MM.1S (cell line): ENCODE data around the gene GPHN.

Experiments
- DNase-seq: peaks from one replicate; pipeline ENCODE4 v3.0.0-alpha.2; 2015
- H2AFZ ChIP-seq: fragments of 300-600 bp; sonication (generic); 2 replicates; pipeline ENCODE4 v1.6.0; 2016; ENCODE audit warnings: antibody characterized with exemption, low read length
- H3F3A ChIP-seq: fragments of 300-600 bp; sonication (generic); 2 replicates; pipeline ENCODE4 v1.6.1; 2016; ENCODE audit warnings: mild to moderate bottlenecking, antibody characterized with exemption, low read length, moderate library complexity, mixed read lengths; ENCODE audit not compliant: insufficient read depth
- H3K27ac ChIP-seq: fragments of 300-600 bp; sonication (generic); 2 replicates; pipeline ENCODE4 v1.5.1; 2016; ENCODE audit warnings: mild to moderate bottlenecking, low read length
- H3K27me3 ChIP-seq: fragments of 300-600 bp; sonication (generic); replicated peaks from 2 replicates; pipeline ENCODE4 v1.6.0; 2016; ENCODE audit warnings: low read length; ENCODE audit not compliant: insufficient read depth
- H3K36me3 ChIP-seq: fragments of 300-600 bp; sonication (generic); replicated peaks from 2 replicates; pipeline ENCODE4 v1.6.1; 2016; ENCODE audit warnings: mild to moderate bottlenecking, low read length, mixed read lengths; ENCODE audit not compliant: insufficient read depth
- H3K4me1 ChIP-seq: fragments of 300-600 bp; sonication (generic); 2 replicates; pipeline ENCODE4 v1.6.1; 2016; ENCODE audit warnings: low read length, mixed read lengths
- H3K4me2 ChIP-seq: fragments of 300-600 bp; sonication (generic); 2 replicates; pipeline ENCODE4 v1.6.0; 2016; ENCODE audit warnings: low read depth, low read length
- H3K4me3 ChIP-seq: fragments of 300-600 bp; sonication (generic); 2 replicates; pipeline ENCODE4 v1.5.1; 2016; ENCODE audit warnings: low read length, mixed read lengths
- H3K79me2 ChIP-seq: fragments of 300-600 bp; sonication (generic); 2 replicates; pipeline ENCODE4 v1.6.1; 2016; ENCODE audit warnings: mixed run types, low read length, mixed read lengths
- H3K9ac ChIP-seq: fragments of 300-600 bp; sonication (generic); 2 replicates; pipeline ENCODE4 v1.6.1; 2016; ENCODE audit warnings: low read length, mixed read lengths
- H3K9me2 ChIP-seq: fragments of 300-600 bp; sonication (generic); replicated peaks from 2 replicates; pipeline ENCODE4 v1.6.1; 2016; ENCODE audit warnings: mild to moderate bottlenecking, low read length, mixed read lengths; ENCODE audit not compliant: insufficient read depth
- H3K9me3 ChIP-seq: fragments of 300-600 bp; sonication (generic); replicated peaks from 2 replicates; pipeline ENCODE4 v1.6.1; 2016; ENCODE audit warnings: mild to moderate bottlenecking, low read length, mixed read lengths; ENCODE audit not compliant: insufficient read depth
- H4K20me1 ChIP-seq: fragments of 300-600 bp; sonication (generic); 2 replicates; pipeline ENCODE4 v1.6.1; 2016; ENCODE audit warnings: mild to moderate bottlenecking, low read length, moderate library complexity, mixed read lengths; ENCODE audit not compliant: insufficient read depth
- CTCF ChIP-seq: fragments of 300-600 bp; sonication (generic); IDR thresholded peaks from 2 replicates; pipeline ENCODE4 v1.5.1; 2016; ENCODE audit warnings: antibody characterized with exemption, low read length, mixed read lengths
- EZH2 ChIP-seq: fragments of 300-600 bp; sonication (generic); optimal IDR thresholded peaks from 2 replicates; pipeline ENCODE3; 2017; ENCODE audit warnings: low read depth, mild to moderate bottlenecking, antibody characterized with exemption, low read length, mixed read lengths
- EZH2phosphoT487 ChIP-seq: fragments of 300-600 bp; sonication (generic); IDR thresholded peaks from 2 replicates; pipeline ENCODE4 v1.6.1; 2018; ENCODE audit warnings: antibody characterized with exemption, low read length

Gene GPHN

GRCh38 chr14:66998013-66998412, 490.1 kb downstream of the GPHN start:
- TF ChIP-seq EZH2phosphoT487 = no peak
- no peak for TF ChIP-seq CTCF
- TF ChIP-seq EZH2 = no peak
- no peak overlapping the region for H3K27ac ChIP-seq

GRCh38 chr14:66999978-67000377, 492.0 kb downstream of the GPHN start:
- H2AFZ ChIP-seq = no peak overlapping the region
- H3K36me3 ChIP-seq = no peaks in the 10 kb centered on the region
- H3F3A ChIP-seq = no peaks in the 10 kb centered on the region
- no peaks in the 10 kb centered on the region for H3K9me3 ChIP-seq
- no peak overlapping the region for H3K9ac ChIP-seq
- no peaks in the 10 kb centered on the region for H4K20me1 ChIP-seq
- H3K4me2 ChIP-seq = no peak overlapping the region
- DNase-seq = no peak
- H3K79me2 ChIP-seq = no peaks in the 10 kb centered on the region
- H3K9me2 ChIP-seq = no peaks in the 10 kb centered on the region
- no peak for TF ChIP-seq EZH2phosphoT487
- TF ChIP-seq CTCF = no peak
- TF ChIP-seq EZH2 = no peak
- H3K4me1 ChIP-seq = peaks cover 7% of the 10 kb centered on the region; the same call in 1 of the 2 replicates
- H3K27me3 ChIP-seq = no peaks in the 10 kb centered on the region
- H3K27ac ChIP-seq = no peak overlapping the region
- H3K4me3 ChIP-seq = no peak overlapping the region

More at GRCh38 chr14:66998013-66998412, 490.1 kb downstream of the GPHN start:
- H3F3A ChIP-seq = no peaks in the 10 kb centered on the region
- H3K4me1 ChIP-seq = peaks cover 7% of the 10 kb centered on the region; the same call in 1 of the 2 replicates
- H3K4me3 ChIP-seq = no peak overlapping the region
- H3K9me2 ChIP-seq = no peaks in the 10 kb centered on the region
- DNase-seq = no peak
- no peak overlapping the region for H2AFZ ChIP-seq
- no peaks in the 10 kb centered on the region for H3K27me3 ChIP-seq
- no peaks in the 10 kb centered on the region for H3K9me3 ChIP-seq
- H3K4me2 ChIP-seq = no peak overlapping the region
- no peaks in the 10 kb centered on the region for H4K20me1 ChIP-seq
- no peaks in the 10 kb centered on the region for H3K79me2 ChIP-seq
- H3K36me3 ChIP-seq = no peaks in the 10 kb centered on the region
- no peak overlapping the region for H3K9ac ChIP-seq

GRCh38 chr14:67002994-67003753, 495.2 kb downstream of the GPHN start:
- no peaks in the 10 kb centered on the region for H3K4me1 ChIP-seq
- H3K4me3 ChIP-seq = no peak overlapping the region
- H3K36me3 ChIP-seq = no peaks in the 10 kb centered on the region
- TF ChIP-seq EZH2phosphoT487 (no peak), EZH2 (no peak), CTCF (no peak)
- H3K9me3 ChIP-seq = no peaks in the 10 kb centered on the region
- H3K9me2 ChIP-seq = no peaks in the 10 kb centered on the region
- H3K27ac ChIP-seq = no peak overlapping the region
- DNase-seq = no peak
- no peaks in the 10 kb centered on the region for H4K20me1 ChIP-seq
- no peaks in the 10 kb centered on the region for H3K79me2 ChIP-seq
- no peaks in the 10 kb centered on the region for H3F3A ChIP-seq
- no peak overlapping the region for H2AFZ ChIP-seq
- no peak overlapping the region for H3K4me2 ChIP-seq
- no peak overlapping the region for H3K9ac ChIP-seq
- no peaks in the 10 kb centered on the region for H3K27me3 ChIP-seq
